ENCODE measurements around the gene AKAIN1.

The AKAIN1 gene

GRCh38 chr18:5238371-5238976, 41.4 kb upstream of the AKAIN1 start:
- H3F3A ChIP-seq (ENCODE audit: insufficient read depth), result no peaks in the 10 kb centered on the region
- no peaks in the 10 kb centered on the region for H3K27me3 ChIP-seq (ENCODE audit: low read length)
- peak overlapping the region; percentile 82 for H3K27ac ChIP-seq (ENCODE audit: low read depth, low read length)
- H3K9me2 ChIP-seq (replicated peaks; ENCODE audit: insufficient read depth, low read length), result no peaks in the 10 kb centered on the region
- H3K9ac ChIP-seq (ENCODE audit: low read length), result peak overlapping the region; percentile 93
- peaks cover 16% of the 10 kb centered on the region for H3K79me2 ChIP-seq (ENCODE audit: insufficient read depth, low read length)
- H3K9me3 ChIP-seq (ENCODE audit: insufficient read depth, low read length), result no peaks in the 10 kb centered on the region
- no peaks in the 10 kb centered on the region for H4K20me1 ChIP-seq (ENCODE audit: low read depth, low read length)
- peaks cover 9% of the 10 kb centered on the region; the same call in 1 of the 2 replicates for H3K36me3 ChIP-seq (ENCODE audit: low read length)
- H2AFZ ChIP-seq (ENCODE audit: low read depth, low read length, severe bottlenecking), result peak overlapping the region; percentile 94
- peak overlapping the region; percentile 95 for H3K4me2 ChIP-seq (ENCODE audit: low read depth, low read length, poor library complexity, severe bottlenecking)
- no peak for TF ChIP-seq EZH2phosphoT487 (conservative IDR thresholded peaks at IDR 0.05; ENCODE audit: low read length)
- TF ChIP-seq, protein P1, sequence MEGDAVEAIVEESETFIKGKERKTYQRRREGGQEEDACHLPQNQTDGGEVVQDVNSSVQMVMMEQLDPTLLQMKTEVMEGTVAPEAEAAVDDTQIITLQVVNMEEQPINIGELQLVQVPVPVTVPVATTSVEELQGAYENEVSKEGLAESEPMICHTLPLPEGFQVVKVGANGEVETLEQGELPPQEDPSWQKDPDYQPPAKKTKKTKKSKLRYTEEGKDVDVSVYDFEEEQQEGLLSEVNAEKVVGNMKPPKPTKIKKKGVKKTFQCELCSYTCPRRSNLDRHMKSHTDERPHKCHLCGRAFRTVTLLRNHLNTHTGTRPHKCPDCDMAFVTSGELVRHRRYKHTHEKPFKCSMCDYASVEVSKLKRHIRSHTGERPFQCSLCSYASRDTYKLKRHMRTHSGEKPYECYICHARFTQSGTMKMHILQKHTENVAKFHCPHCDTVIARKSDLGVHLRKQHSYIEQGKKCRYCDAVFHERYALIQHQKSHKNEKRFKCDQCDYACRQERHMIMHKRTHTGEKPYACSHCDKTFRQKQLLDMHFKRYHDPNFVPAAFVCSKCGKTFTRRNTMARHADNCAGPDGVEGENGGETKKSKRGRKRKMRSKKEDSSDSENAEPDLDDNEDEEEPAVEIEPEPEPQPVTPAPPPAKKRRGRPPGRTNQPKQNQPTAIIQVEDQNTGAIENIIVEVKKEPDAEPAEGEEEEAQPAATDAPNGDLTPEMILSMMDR (IDR thresholded peaks at IDR 0.05; ENCODE audit: insufficient read depth, low read length, poor library complexity, severe bottlenecking), result no peak
- H3K4me3 ChIP-seq (ENCODE audit: insufficient read depth, low read length, poor library complexity, severe bottlenecking), result peak overlapping the region; percentile 86

DNA sequence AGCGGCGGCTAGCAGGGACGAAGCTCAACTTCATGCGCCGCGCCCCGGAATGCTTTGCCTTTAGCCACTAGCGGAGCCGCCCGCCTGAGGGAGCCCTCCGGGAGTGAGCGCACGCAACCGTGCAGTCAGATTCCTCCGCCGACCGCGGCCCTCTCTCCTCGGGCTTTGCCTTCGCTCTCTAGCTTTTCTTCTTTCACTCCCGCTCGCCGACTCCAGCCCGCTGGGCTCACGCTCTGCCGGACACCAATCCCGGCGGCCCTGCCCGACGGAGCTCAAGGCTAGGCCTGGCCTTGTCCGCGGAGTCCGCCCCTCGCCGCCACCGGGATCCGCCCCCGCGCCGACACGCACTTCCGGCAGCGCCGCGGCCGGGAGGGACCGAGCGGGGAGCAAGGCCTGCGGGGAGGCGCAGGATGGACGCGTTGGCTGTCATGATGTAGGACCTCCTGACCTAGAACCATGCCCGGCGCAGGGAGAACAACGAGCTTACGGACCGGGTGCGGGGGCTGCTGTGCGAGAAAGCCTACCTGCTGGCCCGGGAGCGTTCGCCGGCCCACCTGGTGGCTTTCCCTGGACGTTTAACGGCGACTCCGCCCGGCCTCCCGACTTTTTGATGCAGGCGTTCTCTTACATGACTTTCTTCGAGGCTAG, 40.8 kb upstream of the AKAIN1 start:
- H4K20me1 ChIP-seq (ENCODE audit: low read depth, low read length), result no peaks in the 10 kb centered on the region
- no peaks in the 10 kb centered on the region for H3K9me3 ChIP-seq (ENCODE audit: insufficient read depth, low read length)
- H3K27ac ChIP-seq (ENCODE audit: low read depth, low read length), result peak overlapping the region; percentile 82
- H3K9me2 ChIP-seq (replicated peaks; ENCODE audit: insufficient read depth, low read length), result no peaks in the 10 kb centered on the region
- peaks cover 9% of the 10 kb centered on the region; the same call in 1 of the 2 replicates for H3K36me3 ChIP-seq (ENCODE audit: low read length)
- peak overlapping the region; percentile 86 for H3K4me3 ChIP-seq (ENCODE audit: insufficient read depth, low read length, poor library complexity, severe bottlenecking)
- H3K27me3 ChIP-seq (ENCODE audit: low read length), result no peaks in the 10 kb centered on the region
- peak overlapping the region; percentile 94 for H2AFZ ChIP-seq (ENCODE audit: low read depth, low read length, severe bottlenecking)
- no peaks in the 10 kb centered on the region for H3F3A ChIP-seq (ENCODE audit: insufficient read depth)
- no peak for TF ChIP-seq EZH2phosphoT487 (conservative IDR thresholded peaks at IDR 0.05; ENCODE audit: low read length)
- TF ChIP-seq, protein P1 (IDR thresholded peaks at IDR 0.05; ENCODE audit: insufficient read depth, low read length, poor library complexity, severe bottlenecking), result no peak
- H3K79me2 ChIP-seq (ENCODE audit: insufficient read depth, low read length), result peaks cover 16% of the 10 kb centered on the region
- H3K4me2 ChIP-seq (ENCODE audit: low read depth, low read length, poor library complexity, severe bottlenecking), result peak overlapping the region; percentile 95
- H3K9ac ChIP-seq (ENCODE audit: low read length), result peak overlapping the region; percentile 93

GRCh38 chr18:5237083-5237722, 40.1 kb upstream of the AKAIN1 start:
- no peaks in the 10 kb centered on the region for H4K20me1 ChIP-seq (ENCODE audit: low read depth, low read length)
- peak overlapping the region; percentile 94 for H2AFZ ChIP-seq (ENCODE audit: low read depth, low read length, severe bottlenecking)
- H3F3A ChIP-seq (ENCODE audit: insufficient read depth), result no peaks in the 10 kb centered on the region
- H3K36me3 ChIP-seq (ENCODE audit: low read length), result peaks cover 4% of the 10 kb centered on the region; the same call in 1 of the 2 replicates
- peak overlapping the region; percentile 82 for H3K27ac ChIP-seq (ENCODE audit: low read depth, low read length)
- H3K79me2 ChIP-seq (ENCODE audit: insufficient read depth, low read length), result peaks cover 16% of the 10 kb centered on the region
- no peaks in the 10 kb centered on the region for H3K9me2 ChIP-seq (replicated peaks; ENCODE audit: insufficient read depth, low read length)
- H3K9me3 ChIP-seq (ENCODE audit: insufficient read depth, low read length), result no peaks in the 10 kb centered on the region
- H3K4me3 ChIP-seq (ENCODE audit: insufficient read depth, low read length, poor library complexity, severe bottlenecking), result peak overlapping the region; percentile 86
- H3K4me2 ChIP-seq (ENCODE audit: low read depth, low read length, poor library complexity, severe bottlenecking), result peak overlapping the region; percentile 95
- H3K9ac ChIP-seq (ENCODE audit: low read length), result peak overlapping the region; percentile 93
- H3K27me3 ChIP-seq (ENCODE audit: low read length), result no peaks in the 10 kb centered on the region
- no peak for TF ChIP-seq EZH2phosphoT487 (conservative IDR thresholded peaks at IDR 0.05; ENCODE audit: low read length)
- TF ChIP-seq, protein P1 (IDR thresholded peaks at IDR 0.05; ENCODE audit: insufficient read depth, low read length, poor library complexity, severe bottlenecking), result no peak

Data from SU-DHL-6 (cell line).